Measurements from ENCODE around the gene ADK. TPM values are rescaled to one million over a fixed set of nuclear protein-coding genes. Genes with fewer than 3 reads are reported as not detected.

The ADK gene
- total and polyA plus RNA-seq, 8 donors: 44.8 to 68.6 (median 57.5) TPM

GRCh38 chr10:74417397-74417796, 266.4 kb downstream of the ADK start:
- no peak for ATAC-seq
- TF ChIP-seq CTCF (IDR thresholded peaks at IDR 0.05): no peak
- Histone ChIP-seq H3K4me3 (no peak overlapping the region), H3K27ac (no peak overlapping the region), H3K4me1 (peaks cover 0 to 13% of the 10 kb centered on the region in 2 donors), H3K36me3 (peaks cover 0 to 5% of the 10 kb centered on the region in 2 donors), H3K27me3 (no peaks in the 10 kb centered on the region), H3K9me3 (peaks cover 0 to 3% of the 10 kb centered on the region in 2 donors)
- intact Hi-C loops (cut with DNase I): no loop called here
- DNase-seq: no peak

- DNase-seq (peak in 1 of 4 donors; percentile 57), ATAC-seq (peak; percentile 69)
- intact Hi-C loops (cut with DNase I): no loop called here
Measured at GRCh38 chr10:74418285-74418872, 267.4 kb downstream of the ADK start.

DNA sequence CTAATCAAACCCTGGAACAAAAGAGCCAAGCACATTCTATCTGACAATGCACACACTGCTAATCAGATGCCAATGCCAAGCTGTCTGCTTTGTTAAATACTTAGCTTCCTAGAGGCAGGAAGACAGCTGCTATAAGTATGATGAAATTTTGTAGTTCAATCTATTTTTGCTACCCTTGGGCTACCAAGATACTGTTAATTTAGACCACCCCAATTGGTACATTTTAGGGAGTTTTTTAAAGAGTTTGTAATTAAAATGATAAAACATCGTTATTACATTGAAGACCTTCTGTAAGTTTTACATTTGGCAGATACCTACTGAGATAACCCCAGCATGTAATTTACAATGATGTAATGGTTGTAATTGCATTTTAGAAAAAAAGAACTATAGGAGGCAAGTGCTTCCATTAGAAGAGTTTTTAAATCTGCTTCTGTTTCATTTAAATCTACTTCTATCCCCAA, 268.5 kb downstream of the ADK start:
- H3K27ac ChIP-seq: no peak overlapping the region
- no peaks in the 10 kb centered on the region for H3K36me3 ChIP-seq
- H3K4me1 ChIP-seq: peaks cover 0 to 13% of the 10 kb centered on the region in 2 donors
- no peaks in the 10 kb centered on the region for H3K9me3 ChIP-seq
- TF ChIP-seq CTCF (IDR thresholded peaks at IDR 0.05): no peak
- DNase-seq: no peak
- intact Hi-C loops (cut with DNase I): no loop called here
- no peak overlapping the region for H3K4me3 ChIP-seq
- H3K27me3 ChIP-seq: no peaks in the 10 kb centered on the region
- ATAC-seq: no peak

More at GRCh38 chr10:74418285-74418872, 267.4 kb downstream of the ADK start:
- Histone ChIP-seq H3K27ac (no peak overlapping the region), H3K4me1 (peaks cover 0 to 13% of the 10 kb centered on the region in 2 donors), H3K27me3 (no peaks in the 10 kb centered on the region), H3K9me3 (no peaks in the 10 kb centered on the region), H3K4me3 (no peak overlapping the region), H3K36me3 (no peaks in the 10 kb centered on the region)
- TF ChIP-seq CTCF (IDR thresholded peaks at IDR 0.05): no peak

- H3K27me3 ChIP-seq: no peaks in the 10 kb centered on the region
- DNase-seq: no peak
- H3K4me3 ChIP-seq: no peak overlapping the region
- peak; percentile 24 for ATAC-seq
- no peaks in the 10 kb centered on the region for H3K36me3 ChIP-seq
- H3K4me1 ChIP-seq: peaks cover 0 to 13% of the 10 kb centered on the region in 2 donors
- intact Hi-C loops (cut with DNase I): no loop called here
- no peaks in the 10 kb centered on the region for H3K9me3 ChIP-seq
- no peak overlapping the region for H3K27ac ChIP-seq
- TF ChIP-seq CTCF (IDR thresholded peaks at IDR 0.05): peak; percentile 16 to 24
Measured at GRCh38 chr10:74419958-74420375, 268.9 kb downstream of the ADK start.

DNA sequence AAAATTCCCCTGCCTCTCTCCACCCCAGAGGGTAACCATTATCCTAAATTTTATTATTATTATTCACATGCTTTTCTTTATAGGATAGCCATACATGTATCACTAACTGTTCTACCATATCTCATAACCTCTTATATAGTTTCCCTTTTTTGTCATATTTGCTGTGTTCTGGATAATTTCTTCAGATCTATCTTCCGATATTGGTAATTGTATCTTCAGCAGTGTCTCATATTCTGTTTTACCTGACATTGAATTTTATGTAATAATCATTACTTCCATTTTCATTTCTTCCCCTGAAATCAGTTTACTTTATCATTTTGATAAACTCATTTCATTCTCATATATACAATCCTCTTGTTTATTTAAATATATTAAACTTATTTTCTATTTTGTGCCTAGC, 273.5 kb downstream of the ADK start:
- no peaks in the 10 kb centered on the region for H3K9me3 ChIP-seq
- DNase-seq (no peak), ATAC-seq (no peak)
- intact Hi-C loops (cut with DNase I): no loop called here
- no peaks in the 10 kb centered on the region for H3K27me3 ChIP-seq
- TF ChIP-seq CTCF (IDR thresholded peaks at IDR 0.05): no peak
- no peak overlapping the region for H3K4me3 ChIP-seq
- H3K4me1 ChIP-seq: peaks cover 0 to 6% of the 10 kb centered on the region in 2 donors
- H3K36me3 ChIP-seq: no peaks in the 10 kb centered on the region
- no peak overlapping the region for H3K27ac ChIP-seq
